SH-SY5Y (cell line): ENCODE results near the gene RFTN1.

Source experiments
- GATA2 ChIP-seq: IDR thresholded peaks from 2 replicates; pipeline ENCODE4 v1.6.1; 2011; ENCODE audit warnings: mild to moderate bottlenecking, low read depth, low read length
- GATA3 ChIP-seq: IDR thresholded peaks from 2 replicates; pipeline ENCODE4 v1.6.1; 2011; ENCODE audit warnings: low read depth, mild to moderate bottlenecking, low read length, moderate library complexity

RFTN1 gene

GRCh38 chr3:16477521-16477920 lies 36.0 kb downstream of the RFTN1 start:
- TF ChIP-seq GATA3 (no peak), GATA2 (no peak)

- TF ChIP-seq GATA3 (no peak), GATA2 (no peak)
Measured at GRCh38 chr3:16477056-16477455, 36.4 kb downstream of the RFTN1 start.

GRCh38 chr3:16476636-16477035 lies 36.9 kb downstream of the RFTN1 start:
- TF ChIP-seq GATA3, result no peak
- TF ChIP-seq GATA2, result no peak

- TF ChIP-seq GATA3 (no peak), GATA2 (no peak)
Measured at GRCh38 chr3:16475766-16476165, 37.7 kb downstream of the RFTN1 start.

GRCh38 chr3:16474920-16475319 lies 38.6 kb downstream of the RFTN1 start:
- TF ChIP-seq GATA2 (no peak), GATA3 (no peak)

- TF ChIP-seq GATA2, result no peak
- no peak for TF ChIP-seq GATA3
Measured at GRCh38 chr3:16474216-16474615, 39.3 kb downstream of the RFTN1 start.

GRCh38 chr3:16472593-16472992 lies 40.9 kb downstream of the RFTN1 start:
- TF ChIP-seq GATA2 (no peak), GATA3 (no peak)

- TF ChIP-seq GATA3 (no peak), GATA2 (no peak)
Measured at GRCh38 chr3:16471897-16472296, 41.6 kb downstream of the RFTN1 start.

- TF ChIP-seq GATA2, result no peak
- no peak for TF ChIP-seq GATA3
Measured at GRCh38 chr3:16470590-16470989, 42.9 kb downstream of the RFTN1 start.

GRCh38 chr3:16468336-16469098 lies 45.0 kb downstream of the RFTN1 start:
- TF ChIP-seq GATA3 (0 out of 2 replicates have a peak, but pooled peaks have one; percentile 47), GATA2 (no peak; the same call in 1 of the 2 replicates)

- no peak for TF ChIP-seq GATA2
- TF ChIP-seq GATA3, result no peak
Measured at GRCh38 chr3:16468002-16468335, 45.5 kb downstream of the RFTN1 start.

- TF ChIP-seq GATA3, result no peak
- TF ChIP-seq GATA2, result no peak
Measured at GRCh38 chr3:16467393-16467792, 46.1 kb downstream of the RFTN1 start.

- TF ChIP-seq GATA2 (peak; percentile 56), GATA3 (no peak)
Measured at GRCh38 chr3:16466822-16467221, 46.7 kb downstream of the RFTN1 start.

- TF ChIP-seq GATA2 (no peak), GATA3 (no peak)
Measured at GRCh38 chr3:16464511-16465148, 48.9 kb downstream of the RFTN1 start.

GRCh38 chr3:16463914-16464313 lies 49.6 kb downstream of the RFTN1 start:
- no peak for TF ChIP-seq GATA3
- no peak for TF ChIP-seq GATA2
